ENCODE data around the gene EML6. TPM values are rescaled to one million over a fixed set of nuclear protein-coding genes. Genes with fewer than 3 reads are reported as not detected.
A peak's percentile ranks its signal among the peaks of the same experiment; 100 is the strongest.

The EML6 gene
- total RNA-seq, 2 donors from 2014 or later = 1.4 to 2.1 TPM

DNA sequence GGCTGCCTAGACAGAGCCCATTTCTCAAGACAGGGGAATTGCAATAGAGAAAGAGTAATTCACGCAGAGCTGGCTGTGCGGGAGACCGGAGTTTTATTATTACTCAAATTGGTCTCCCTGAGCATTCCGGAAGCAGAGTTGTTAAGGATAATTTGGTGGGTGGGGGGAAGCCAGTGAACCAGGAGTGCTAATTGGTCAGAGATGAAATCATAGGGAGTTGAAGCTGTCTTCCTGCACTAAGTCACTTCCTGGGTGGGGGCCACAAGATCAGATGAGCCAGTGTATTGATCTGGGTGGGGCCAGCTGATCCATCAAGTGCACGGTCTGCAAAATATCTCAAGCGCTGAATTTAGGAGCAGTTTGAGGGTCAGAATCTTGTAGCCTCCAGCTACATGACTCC lies 242.0 kb downstream of the EML6 start:
- no peaks in the 10 kb centered on the region for H3K27me3 ChIP-seq (ENCODE audit: control insufficient read depth, insufficient read depth, low read length, poor library complexity, severe bottlenecking)
- H3K9ac ChIP-seq (ENCODE audit: extremely low read depth, low read length, poor library complexity, severe bottlenecking) = no peak overlapping the region
- no peak for DNase-seq
- H3K4me1 Mint-ChIP-seq = peaks cover 33% of the 10 kb centered on the region
- no peak overlapping the region for H3K27ac Mint-ChIP-seq
- no peak overlapping the region for H3K27ac ChIP-seq (ENCODE audit: low read depth, low read length)
- H3K4me1 ChIP-seq (ENCODE audit: control insufficient read depth, insufficient read depth, low read length) = no peaks in the 10 kb centered on the region
- H3K9me3 Mint-ChIP-seq = no peaks in the 10 kb centered on the region
- H3K4me3 Mint-ChIP-seq = no peak overlapping the region
- 96% methylated on average over 6 of the region's 6 CpGs for WGBS, 2 experiments (ENCODE audit: insufficient coverage in 1 of 2, insufficient read length in 1 of 2)
- no peaks in the 10 kb centered on the region for H3K27me3 Mint-ChIP-seq (ENCODE audit: insufficient read depth)
- peaks cover 19% of the 10 kb centered on the region for H3K36me3 Mint-ChIP-seq (ENCODE audit: low read depth)
- no peak overlapping the region for H3K4me3 ChIP-seq (ENCODE audit: low read length)
- TF ChIP-seq, protein P1, sequence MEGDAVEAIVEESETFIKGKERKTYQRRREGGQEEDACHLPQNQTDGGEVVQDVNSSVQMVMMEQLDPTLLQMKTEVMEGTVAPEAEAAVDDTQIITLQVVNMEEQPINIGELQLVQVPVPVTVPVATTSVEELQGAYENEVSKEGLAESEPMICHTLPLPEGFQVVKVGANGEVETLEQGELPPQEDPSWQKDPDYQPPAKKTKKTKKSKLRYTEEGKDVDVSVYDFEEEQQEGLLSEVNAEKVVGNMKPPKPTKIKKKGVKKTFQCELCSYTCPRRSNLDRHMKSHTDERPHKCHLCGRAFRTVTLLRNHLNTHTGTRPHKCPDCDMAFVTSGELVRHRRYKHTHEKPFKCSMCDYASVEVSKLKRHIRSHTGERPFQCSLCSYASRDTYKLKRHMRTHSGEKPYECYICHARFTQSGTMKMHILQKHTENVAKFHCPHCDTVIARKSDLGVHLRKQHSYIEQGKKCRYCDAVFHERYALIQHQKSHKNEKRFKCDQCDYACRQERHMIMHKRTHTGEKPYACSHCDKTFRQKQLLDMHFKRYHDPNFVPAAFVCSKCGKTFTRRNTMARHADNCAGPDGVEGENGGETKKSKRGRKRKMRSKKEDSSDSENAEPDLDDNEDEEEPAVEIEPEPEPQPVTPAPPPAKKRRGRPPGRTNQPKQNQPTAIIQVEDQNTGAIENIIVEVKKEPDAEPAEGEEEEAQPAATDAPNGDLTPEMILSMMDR (conservative IDR thresholded peaks at IDR 0.05) = no peak
- no peaks in the 10 kb centered on the region for H3K9me3 ChIP-seq (ENCODE audit: control insufficient read depth, low read length)
- H3K36me3 ChIP-seq (ENCODE audit: control insufficient read depth, insufficient read depth, low read length) = peaks cover 21% of the 10 kb centered on the region

DNA sequence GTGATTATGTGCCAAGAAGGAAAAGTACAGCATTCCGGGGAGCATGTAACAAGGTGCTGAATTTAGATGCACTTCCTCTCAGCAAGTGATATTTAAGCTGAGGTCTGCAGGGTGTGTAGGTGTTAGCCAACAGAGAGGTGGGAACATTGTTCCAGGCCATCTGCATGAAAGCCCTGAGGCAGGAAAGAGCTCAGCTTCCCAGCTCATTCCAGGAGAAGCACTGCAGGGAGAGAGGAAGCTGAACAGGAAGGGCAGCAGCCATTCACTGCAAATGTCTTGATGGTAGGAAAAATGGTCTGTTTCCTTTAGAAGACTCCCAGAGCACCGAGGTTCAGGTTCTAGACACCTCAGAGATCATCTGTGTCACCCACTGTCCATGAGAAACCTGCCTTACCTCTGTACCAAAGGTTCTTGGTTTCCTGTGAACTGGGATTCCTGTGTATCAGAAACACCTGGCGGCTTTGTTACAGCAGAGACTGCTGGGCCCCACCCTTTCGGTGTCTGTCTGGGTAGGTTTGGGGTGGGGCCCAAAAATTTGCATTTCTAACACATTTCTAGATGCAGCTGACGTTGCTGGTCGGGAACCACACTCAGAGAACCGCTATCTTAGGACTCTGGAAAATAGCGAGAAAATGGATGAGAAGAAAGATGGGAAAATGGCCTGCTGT lies 242.8 kb downstream of the EML6 start:
- Histone ChIP-seq H3K9me3 (ENCODE audit: control insufficient read depth, low read length) (no peaks in the 10 kb centered on the region), H3K4me1 (ENCODE audit: control insufficient read depth, insufficient read depth, low read length) (no peaks in the 10 kb centered on the region), H3K9ac (ENCODE audit: extremely low read depth, low read length, poor library complexity, severe bottlenecking) (no peak overlapping the region), H3K27me3 (ENCODE audit: control insufficient read depth, insufficient read depth, low read length, poor library complexity, severe bottlenecking) (no peaks in the 10 kb centered on the region), H3K27ac (ENCODE audit: low read depth, low read length) (no peak overlapping the region), H3K36me3 (ENCODE audit: control insufficient read depth, insufficient read depth, low read length) (peaks cover 29% of the 10 kb centered on the region), H3K4me3 (ENCODE audit: low read length) (no peak overlapping the region)
- no peak for DNase-seq
- 96% methylated on average over 3 to 8 of the region's 8 CpGs for WGBS, 2 experiments (ENCODE audit: insufficient coverage in 1 of 2, insufficient read length in 1 of 2)
- Mint-ChIP-seq H3K36me3 (ENCODE audit: low read depth) (peaks cover 27% of the 10 kb centered on the region), H3K4me3 (no peak overlapping the region), H3K4me1 (peaks cover 32% of the 10 kb centered on the region), H3K9me3 (no peaks in the 10 kb centered on the region), H3K27me3 (ENCODE audit: insufficient read depth) (no peaks in the 10 kb centered on the region), H3K27ac (peak overlapping the region; percentile 29)
- TF ChIP-seq, protein P1 (conservative IDR thresholded peaks at IDR 0.05) = no peak

DNA sequence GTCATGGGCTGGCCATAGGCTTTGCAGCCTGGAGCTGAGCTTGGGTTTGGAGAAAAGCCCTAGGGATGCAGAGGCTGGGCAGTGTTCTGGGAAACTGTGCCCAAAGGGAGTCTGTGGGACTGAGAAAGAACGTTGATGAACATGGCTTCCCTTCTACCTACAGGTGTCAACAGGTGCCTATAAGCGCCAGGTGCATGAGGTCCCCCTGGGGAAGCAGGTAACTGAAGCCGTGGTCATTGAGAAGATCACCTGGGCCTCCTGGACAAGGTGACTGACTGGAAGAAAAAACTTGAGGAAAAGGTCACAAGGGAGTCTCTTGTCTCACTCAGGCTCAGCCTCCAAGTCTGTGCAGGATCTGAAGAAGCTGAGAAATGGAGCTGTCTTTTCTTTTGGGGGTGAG lies 243.4 kb downstream of the EML6 start:
- Histone ChIP-seq H3K27ac (ENCODE audit: low read depth, low read length) (no peak overlapping the region), H3K36me3 (ENCODE audit: control insufficient read depth, insufficient read depth, low read length) (peaks cover 35% of the 10 kb centered on the region), H3K27me3 (ENCODE audit: control insufficient read depth, insufficient read depth, low read length, poor library complexity, severe bottlenecking) (no peaks in the 10 kb centered on the region), H3K9me3 (ENCODE audit: control insufficient read depth, low read length) (no peaks in the 10 kb centered on the region), H3K9ac (ENCODE audit: extremely low read depth, low read length, poor library complexity, severe bottlenecking) (no peak overlapping the region), H3K4me1 (ENCODE audit: control insufficient read depth, insufficient read depth, low read length) (no peaks in the 10 kb centered on the region), H3K4me3 (ENCODE audit: low read length) (no peak overlapping the region)
- TF ChIP-seq, protein P1 (conservative IDR thresholded peaks at IDR 0.05) = no peak
- Mint-ChIP-seq H3K27ac (no peak overlapping the region), H3K9me3 (no peaks in the 10 kb centered on the region), H3K4me1 (peaks cover 32% of the 10 kb centered on the region), H3K36me3 (ENCODE audit: low read depth) (peaks cover 32% of the 10 kb centered on the region), H3K4me3 (no peak overlapping the region), H3K27me3 (ENCODE audit: insufficient read depth) (no peaks in the 10 kb centered on the region)
- no peak for DNase-seq
- 91 to 95% methylated on average over 2 to 3 of the region's 3 CpGs for WGBS, 2 experiments (ENCODE audit: insufficient coverage in 1 of 2, insufficient read length in 1 of 2)

Data from endodermal cell (in vitro differentiated cells).